ENCODE results near the gene METTL9. TPM values are rescaled to one million over a fixed set of nuclear protein-coding genes. Genes with fewer than 3 reads are reported as not detected.
A peak's percentile ranks its signal among the peaks of the same experiment; 100 is the strongest.
"Not testable (repeated sequence)": the region's sequence is repeated elsewhere in the genome, so short reads cannot be mapped to it uniquely, and the experiment has no call there.

The METTL9 gene
- total RNA-seq, 1 donor from 2014 or later, result 252 TPM

DNA sequence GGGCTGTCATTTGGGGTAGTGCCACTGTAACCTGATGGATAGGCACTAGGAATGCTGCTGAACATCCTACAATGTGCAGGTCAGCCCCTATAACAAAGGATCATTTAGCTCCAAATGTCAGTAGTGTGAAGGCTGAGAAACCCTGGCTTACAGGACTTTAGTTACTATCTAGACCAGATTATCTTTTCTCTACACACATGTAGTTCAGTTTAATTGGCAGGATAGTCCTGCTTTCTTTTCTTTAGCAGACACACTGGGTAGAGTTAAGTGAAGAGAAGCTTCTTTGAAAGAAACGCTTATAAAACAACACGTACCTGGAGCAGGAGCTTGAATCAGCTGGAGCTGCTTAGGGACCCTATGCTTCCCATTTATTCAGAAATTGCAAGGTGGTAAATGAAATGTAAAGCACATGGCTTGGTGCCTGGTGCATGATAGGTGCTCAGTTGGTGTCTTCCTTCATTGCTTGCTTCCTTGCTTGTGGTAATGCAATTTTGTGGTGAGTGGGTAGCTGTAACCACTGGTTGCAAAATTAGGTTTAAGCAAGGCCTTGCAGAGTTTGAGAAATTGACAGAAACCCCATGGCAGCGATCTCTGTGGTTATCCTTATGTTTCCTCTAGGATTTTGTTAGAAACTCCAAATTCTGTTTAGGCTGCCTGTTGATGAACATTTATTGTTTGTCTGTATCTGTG is 9.4 kb downstream of the METTL9 start:
- no peak for FAIRE-seq
- no peak for DNase-seq (ENCODE audit: low spot score in 2 of 2)

GRCh38 chr16:21610006-21610544 is 10.7 kb downstream of the METTL9 start:
- FAIRE-seq, result no peak
- DNase-seq (ENCODE audit: low spot score in 2 of 2), result no peak

GRCh38 chr16:21610766-21611165 is 11.4 kb downstream of the METTL9 start:
- no peak for FAIRE-seq

DNA sequence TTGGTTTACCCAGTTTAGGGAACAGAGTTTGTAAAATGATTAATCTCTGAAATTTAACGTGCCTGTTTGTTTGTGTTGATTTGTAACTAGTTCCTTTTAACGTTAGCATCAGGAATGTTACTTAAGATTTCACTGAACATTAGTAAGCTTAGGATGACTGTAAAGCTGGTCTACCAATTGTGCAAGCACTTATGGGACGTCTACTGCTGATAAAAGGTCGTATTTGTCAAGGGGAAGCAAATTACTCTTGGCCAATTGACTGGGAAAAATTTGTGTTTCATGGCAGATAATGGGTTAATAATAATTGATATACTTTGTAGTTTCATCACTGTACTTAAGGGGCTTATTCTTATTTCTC is 11.8 kb downstream of the METTL9 start:
- DNase-seq (ENCODE audit: low spot score in 2 of 2) (no peak), FAIRE-seq (no peak)

More at GRCh38 chr16:21610766-21611165, 11.4 kb downstream of the METTL9 start:
- no peak for DNase-seq (ENCODE audit: low spot score in 2 of 2)

DNA sequence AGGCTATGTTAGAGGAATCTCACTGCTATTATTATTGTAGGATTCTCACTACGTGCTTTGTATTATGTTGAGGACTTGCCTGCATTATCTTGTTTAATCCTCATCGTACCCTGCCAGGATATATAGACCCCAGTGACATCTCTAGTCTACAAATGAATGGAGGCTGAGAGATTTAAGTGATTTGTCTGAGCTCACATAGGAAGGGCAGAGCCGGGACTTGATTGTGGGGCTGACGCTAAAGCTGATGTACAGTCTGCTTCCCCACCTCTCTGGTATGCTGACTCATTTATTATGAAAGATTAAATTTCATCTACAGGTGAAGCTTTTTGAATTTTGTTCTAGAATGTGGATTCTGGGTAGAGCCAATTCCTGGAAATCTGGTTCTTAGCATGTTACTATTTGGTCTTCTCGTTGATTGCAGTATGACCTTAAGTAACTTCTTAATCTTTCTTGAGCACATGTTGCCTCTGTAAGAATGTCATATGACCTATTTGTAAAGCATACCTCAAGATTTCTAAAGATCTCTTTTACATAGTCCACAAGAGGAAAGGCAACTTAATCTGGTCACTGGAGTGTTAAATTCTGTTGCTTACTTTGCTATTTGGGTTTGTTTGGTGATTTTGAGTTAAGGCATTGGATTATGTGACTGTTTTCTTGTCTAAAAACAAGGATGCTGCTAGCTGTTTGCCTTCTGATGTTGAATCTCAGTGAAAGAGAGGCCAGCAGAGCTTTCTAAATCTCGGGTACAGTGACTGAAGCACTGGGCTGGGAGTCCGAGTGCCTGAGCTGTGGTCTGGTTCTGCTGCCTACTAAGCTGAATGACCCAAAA is 12.4 kb downstream of the METTL9 start:
- no peak for FAIRE-seq

DNA sequence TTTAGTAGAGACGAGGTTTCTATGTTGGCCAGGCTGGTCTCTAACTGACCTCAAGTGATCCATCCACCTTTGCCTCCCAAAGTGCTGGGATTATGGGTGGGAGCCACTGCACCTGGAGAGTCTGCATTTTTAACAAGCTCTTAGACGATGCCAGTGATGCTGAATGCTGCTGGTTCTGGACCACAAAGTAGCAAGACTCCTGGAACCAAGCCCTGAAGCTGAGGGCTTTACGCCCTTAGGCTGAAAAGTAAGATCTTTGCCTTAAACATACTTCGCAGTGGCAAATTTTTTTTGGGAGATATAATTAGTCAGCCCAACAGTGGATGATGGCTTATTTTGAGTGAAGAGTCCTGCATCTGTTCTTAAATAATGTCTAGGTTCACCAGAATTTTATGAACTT is 14.0 kb downstream of the METTL9 start:
- FAIRE-seq, result no peak

More for the DNA sequence above, 12.4 kb downstream of the METTL9 start:
- DNase-seq (ENCODE audit: low spot score in 2 of 2), result no peak

DNA sequence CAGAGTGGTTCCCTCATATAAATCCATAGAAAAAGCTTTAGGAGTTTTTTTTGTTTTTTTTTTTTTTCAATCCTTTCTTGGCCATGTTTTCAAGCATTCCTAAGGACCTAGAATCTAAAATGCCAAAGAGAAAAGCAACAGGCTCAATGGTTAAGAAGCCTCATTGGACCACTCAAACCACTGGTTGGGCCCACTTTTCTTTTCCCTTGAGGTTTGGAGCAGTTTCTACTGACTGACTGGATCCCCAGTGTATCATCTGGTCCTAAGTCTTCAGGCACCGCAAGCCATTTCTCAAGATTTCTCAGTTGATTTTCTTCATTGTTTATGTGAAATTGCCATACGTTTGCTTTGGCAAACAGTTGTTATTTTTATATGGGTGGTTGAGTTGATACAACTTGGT is 14.4 kb downstream of the METTL9 start:
- FAIRE-seq, result no peak
- DNase-seq (ENCODE audit: low spot score in 2 of 2), result no peak

More for the DNA sequence above, 14.0 kb downstream of the METTL9 start:
- no peak for DNase-seq (ENCODE audit: low spot score in 2 of 2)

DNA sequence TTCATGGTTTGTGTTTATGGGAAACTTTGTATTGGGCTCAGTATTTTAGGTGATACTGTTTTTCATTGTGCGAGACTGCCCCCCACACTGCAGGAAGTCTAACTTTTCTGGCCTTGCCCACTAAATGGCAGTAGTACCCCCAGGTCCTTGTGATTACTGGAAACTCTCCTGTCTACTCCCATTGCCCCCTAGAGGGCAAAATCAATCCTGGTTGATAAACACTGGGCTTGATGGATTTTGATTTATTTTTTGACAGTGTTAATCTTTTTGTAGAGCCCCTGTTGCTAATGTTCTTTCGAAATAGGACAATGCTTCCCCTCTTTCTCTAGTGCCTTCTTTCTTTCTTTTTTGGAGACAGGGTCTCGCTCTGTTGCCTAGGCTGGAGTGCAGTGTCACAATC is 15.5 kb downstream of the METTL9 start:
- FAIRE-seq (no peak), DNase-seq (ENCODE audit: low spot score in 2 of 2) (no peak)

GRCh38 chr16:21617607-21618006 is 18.2 kb downstream of the METTL9 start:
- DNase-seq (ENCODE audit: low spot score in 2 of 2), result no peak
- no peak for FAIRE-seq

- DNase-seq (ENCODE audit: low spot score in 2 of 2) (no peak), FAIRE-seq (no peak)
Measured at GRCh38 chr16:21618281-21618680, 18.9 kb downstream of the METTL9 start.

DNA sequence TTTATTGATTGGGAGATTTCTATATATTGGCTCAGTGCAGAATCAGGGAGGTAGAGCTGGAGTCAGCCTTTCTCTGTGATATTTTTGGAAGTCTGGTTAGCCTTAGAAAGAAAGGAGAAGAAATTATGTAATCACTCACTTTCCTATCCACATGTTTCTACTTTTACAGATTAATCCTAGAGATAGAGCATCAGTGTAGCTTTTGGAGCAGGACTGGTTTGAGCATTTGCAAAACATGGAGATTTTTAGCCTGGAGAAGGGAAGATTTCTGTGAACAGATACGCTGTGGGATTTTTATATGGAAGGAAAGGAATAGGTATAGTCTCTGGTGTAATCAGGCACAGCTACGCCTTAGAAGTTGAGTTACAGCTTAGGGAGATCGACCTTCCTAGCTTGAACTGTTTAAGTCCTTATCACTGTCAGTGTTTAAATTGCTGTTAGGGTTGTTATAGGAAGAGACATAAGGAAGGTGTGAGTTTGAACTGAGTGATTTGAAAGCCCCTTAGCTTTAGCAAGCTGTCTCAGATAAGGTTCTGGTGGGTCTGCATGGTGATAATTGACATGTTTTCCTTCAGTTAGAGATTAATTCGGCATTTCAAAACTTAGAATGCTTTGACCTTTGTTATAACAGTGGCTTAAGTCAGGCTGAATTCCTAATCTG is 20.5 kb downstream of the METTL9 start:
- no peak for DNase-seq (ENCODE audit: low spot score in 2 of 2)
- no peak for FAIRE-seq

DNA sequence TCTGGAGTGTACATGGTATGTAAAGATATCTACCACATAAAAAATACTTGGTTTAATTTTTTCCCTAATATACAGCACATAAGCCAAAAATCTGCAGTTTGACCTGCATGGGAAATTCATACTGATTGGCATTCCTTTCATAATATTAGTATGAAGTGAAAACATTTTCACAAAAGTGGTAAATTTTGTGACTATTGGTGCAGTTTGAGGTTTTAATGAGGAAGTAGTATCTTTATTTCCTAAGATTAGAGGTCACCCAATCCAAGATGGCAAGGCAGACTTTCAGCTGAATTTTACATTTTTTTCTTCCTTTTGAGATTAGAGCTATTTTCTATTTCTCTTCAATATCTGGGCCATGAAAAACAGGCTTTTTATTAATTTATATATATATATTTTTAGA is 21.2 kb downstream of the METTL9 start:
- DNase-seq (ENCODE audit: low spot score in 2 of 2), result no peak
- no peak for FAIRE-seq

DNA sequence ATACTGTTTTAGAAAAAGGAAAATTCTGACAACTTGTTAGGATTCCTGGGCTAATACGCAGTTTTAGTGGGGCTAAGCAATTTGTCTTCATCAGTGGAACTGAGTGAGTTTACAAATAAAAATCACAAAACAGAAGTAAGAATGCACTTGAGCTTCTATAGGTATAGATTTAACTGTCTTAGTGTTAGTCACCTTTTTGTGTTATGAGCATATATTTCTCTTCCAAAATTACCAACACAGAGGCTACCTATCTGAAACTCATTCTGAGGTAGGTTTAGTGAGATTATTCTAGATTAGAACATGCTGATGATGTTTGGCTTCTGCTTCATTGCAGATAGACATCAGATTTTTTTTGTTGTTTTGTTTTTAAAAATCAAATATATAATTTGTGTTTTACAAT is 23.2 kb downstream of the METTL9 start:
- DNase-seq (ENCODE audit: low spot score in 2 of 2), result no peak
- FAIRE-seq, result no peak

DNA sequence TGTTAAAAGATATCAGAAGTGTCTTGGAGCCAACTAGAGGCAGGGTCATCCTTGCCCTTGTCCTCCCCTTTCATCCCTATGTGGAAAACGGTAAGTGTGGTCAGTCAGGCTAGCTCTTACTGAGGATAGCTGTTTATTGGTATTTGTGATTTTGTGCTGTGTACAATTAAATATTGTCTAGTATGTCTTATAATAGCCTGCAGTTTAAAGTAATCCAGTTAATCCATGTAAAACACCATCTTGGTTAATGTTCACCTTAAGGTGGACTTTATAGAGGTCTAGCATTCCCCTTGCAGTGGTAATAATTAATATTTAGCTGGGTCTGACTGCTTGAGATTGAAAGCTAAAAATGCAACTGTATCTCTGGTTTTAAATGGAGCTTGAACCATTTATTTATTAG is 25.6 kb downstream of the METTL9 start:
- FAIRE-seq, result no peak
- no peak for DNase-seq (ENCODE audit: low spot score in 2 of 2)

DNA sequence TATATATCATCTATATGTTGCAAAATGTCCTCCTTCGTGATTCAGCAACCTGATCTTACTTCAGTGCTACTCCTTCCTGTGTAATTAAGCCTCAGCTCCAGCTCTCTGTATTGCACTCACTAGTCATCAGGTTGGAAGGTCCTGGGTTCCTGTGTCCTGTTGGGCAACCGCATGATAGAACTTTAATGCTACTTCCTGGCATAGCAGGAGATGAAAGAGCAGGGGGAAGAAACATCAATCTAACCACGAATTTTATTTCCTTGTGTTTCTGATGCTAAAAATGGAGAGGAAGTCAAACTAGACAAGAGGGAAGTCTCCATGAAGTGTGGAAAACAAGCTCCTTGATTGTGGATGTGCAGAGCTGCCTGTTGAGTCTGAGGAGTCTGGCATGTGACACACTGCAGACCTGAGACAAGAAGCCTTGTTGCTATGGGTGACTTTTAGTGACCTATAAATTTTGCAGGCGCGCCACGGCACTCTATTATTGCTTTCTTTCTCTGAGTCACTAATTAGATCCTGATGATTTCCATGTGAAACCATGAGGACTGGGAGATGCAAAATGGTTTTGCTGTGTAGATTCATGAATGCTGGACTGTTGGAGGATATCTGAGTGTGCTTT is 27.4 kb downstream of the METTL9 start:
- DNase-seq (ENCODE audit: low spot score in 2 of 2) (peak in 1 of 2 donors; percentile 42), FAIRE-seq (no peak)

DNA sequence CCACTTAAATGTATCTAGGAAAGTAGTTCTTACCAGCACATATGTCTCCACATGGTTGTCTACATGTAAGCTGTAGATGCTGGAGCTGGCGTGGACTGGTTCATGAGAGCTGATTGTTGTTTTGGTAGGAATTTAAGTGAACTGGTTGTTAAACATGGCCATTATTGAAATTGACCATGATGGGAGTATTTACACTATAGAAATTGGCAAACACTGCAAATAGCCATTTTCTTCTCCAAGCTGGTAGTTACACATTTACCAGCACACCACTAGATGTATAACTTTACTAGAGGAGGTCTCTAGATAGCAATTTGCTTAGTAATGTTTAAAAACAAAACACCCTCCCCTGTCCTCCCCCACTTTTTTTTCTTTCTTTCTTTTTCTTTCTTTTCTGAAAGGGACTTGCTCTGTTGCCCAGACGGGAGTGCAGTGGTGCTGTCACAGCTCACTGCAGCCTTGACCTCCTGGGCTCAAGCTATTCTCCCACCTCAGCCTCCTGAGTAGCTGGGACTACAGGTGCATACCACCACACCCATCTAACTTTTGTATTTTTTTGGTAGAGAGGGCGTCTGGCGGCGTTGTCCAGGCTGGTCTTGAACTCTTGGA is 28.8 kb downstream of the METTL9 start:
- FAIRE-seq (no peak), DNase-seq (ENCODE audit: low spot score in 2 of 2) (no peak)

GRCh38 chr16:21628772-21629171 is 29.4 kb downstream of the METTL9 start:
- no peak for FAIRE-seq
- no peak for DNase-seq (ENCODE audit: low spot score in 2 of 2)

DNA sequence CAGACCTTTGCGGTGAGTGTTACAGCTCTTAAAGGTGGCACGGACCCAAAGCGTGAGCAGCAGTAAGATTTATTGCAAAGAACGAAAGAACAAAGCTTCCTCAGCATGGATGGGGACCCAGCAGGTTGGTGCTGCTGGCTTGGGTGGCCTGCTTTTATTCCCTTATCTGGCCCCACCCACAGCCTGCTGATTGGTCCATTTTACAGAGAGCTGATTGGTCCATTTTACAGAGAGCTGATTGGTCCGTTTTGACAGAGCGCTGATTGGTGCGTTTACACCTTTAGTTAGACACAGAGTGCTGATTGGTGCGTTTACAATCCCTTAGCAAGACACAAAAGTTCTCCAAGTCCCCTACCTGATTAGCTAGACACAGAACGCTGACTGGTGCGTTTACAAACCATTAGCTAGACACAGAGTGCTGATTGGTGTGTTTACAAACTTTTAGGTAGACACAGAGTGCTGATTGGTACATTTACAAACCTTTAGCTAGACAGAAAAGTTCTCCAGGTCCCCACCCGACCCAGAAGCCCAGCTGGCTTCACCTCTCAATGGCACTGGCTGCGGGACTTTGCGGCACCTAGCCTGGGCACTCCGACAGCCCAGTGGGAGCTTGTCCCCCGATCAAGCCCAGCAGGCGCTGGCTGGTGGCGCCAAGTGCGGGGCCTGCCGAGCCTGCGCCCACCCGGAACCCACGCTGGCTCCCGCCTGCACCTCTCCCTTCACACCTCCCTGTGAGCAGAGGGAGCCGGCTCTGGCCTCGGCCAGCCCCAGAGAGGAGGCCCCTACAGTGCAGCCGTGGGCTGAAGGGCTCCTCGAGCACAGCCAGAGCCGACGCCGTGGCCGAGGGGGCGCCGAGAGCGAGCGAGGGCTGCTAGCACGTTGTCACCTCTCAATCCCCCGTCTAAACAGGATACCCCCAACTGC is 30.5 kb downstream of the METTL9 start:
- DNase-seq (ENCODE audit: low spot score in 2 of 2); FAIRE-seq: not testable (repeated sequence)

- not testable (repeated sequence) for FAIRE-seq; DNase-seq (ENCODE audit: low spot score in 2 of 2)
Measured at GRCh38 chr16:21630866-21631265, 31.5 kb downstream of the METTL9 start.

All from frontal cortex (tissue), 4 donors.